Tibial nerve (tissue), 4 donors: ENCODE measurements around the gene SPINDOC.

Experiments
- CTCF ChIP-seq, 5 experiments: fragments of 200-600 bp in 3 of 5; fragments of 450-650 bp in 2 of 5; sonication (generic) in 3 of 5; IDR thresholded peaks; one replicate each; pipeline ENCODE4 v1.5.1; 2016 to 2019; ENCODE audit warnings: antibody characterized with exemption in 5 of 5, mild to moderate bottlenecking in 3 of 5, moderate library complexity in 2 of 5
- EP300 ChIP-seq, 2 donors: sonication (generic); formaldehyde crosslinking; IDR thresholded peaks; one replicate each; pipeline ENCODE4 v1.6.1; 2017; ENCODE audit warnings: antibody characterized with exemption in 2 of 2, mild to moderate bottlenecking in 1 of 2
- POLR2A ChIP-seq, 2 donors: fragments of 450-650 bp; IDR thresholded peaks; one replicate each; pipeline ENCODE4 v1.6.1; 2017; ENCODE audit warnings: antibody characterized with exemption in 2 of 2, mild to moderate bottlenecking in 2 of 2, moderate library complexity in 2 of 2

GRCh38 chr11:63793161-63793560, 20.1 kb upstream of the SPINDOC start:
- TF ChIP-seq CTCF (IDR thresholded peaks at IDR 0.05) (no peak), POLR2A (IDR thresholded peaks at IDR 0.05) (no peak), EP300 (IDR thresholded peaks at IDR 0.05) (no peak)
